GM18951 (cell line): ENCODE results near the gene LDLRAD4.

Experiments used
- POLR2A ChIP-seq: IDR thresholded peaks from 4 replicates; pipeline ENCODE4 v1.6.1; 2011; ENCODE audit warnings: mild to moderate bottlenecking; ENCODE audit not compliant: insufficient read length, insufficient read depth; ENCODE audit errors: extremely low read depth
- in situ Hi-C: fragments of 300-500 bp; cut with MboI; formaldehyde crosslinking; loops from one replicate; pipeline ENCODE4 v1.12.0; 2022; ENCODE audit warnings: low sequenced_read_pairs, mixed read lengths, inconsistent platforms; ENCODE audit not compliant: unreplicated experiment

LDLRAD4 gene

DNA sequence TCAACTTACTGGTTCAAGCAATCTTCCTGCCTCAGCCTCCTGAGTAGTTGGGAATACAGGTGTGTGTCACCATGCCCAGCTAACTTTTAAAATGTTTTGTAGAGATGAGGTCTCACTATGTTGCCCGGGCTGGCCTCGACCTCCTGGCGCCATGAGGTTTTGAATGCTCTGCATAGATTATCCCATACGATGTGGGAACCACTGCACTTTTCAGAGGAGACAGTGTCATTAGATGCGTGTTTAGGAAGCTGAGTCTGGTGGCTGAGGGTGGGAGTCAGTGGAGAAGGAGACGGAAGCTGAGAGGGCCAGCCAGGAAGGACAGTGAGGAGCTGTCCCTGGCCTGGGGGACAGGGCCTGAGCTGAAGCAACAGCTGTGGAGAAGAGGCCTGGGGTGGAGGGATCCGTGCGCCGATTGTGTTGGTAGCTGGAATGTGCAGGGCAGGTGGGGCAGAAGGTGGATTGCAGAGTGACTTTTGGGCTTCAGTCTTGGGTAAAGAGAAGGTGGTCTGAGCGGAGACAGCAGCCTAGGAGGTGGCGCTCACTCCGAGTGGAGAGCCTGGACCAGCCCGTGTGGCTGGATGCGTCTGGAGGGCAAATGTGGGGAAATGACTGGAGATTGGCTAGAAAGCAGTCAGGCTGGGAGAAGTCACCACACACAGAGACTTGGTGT, 68.0 kb downstream of the LDLRAD4 start:
- in situ Hi-C loops, result no loop called here
- no peak for TF ChIP-seq POLR2A

DNA sequence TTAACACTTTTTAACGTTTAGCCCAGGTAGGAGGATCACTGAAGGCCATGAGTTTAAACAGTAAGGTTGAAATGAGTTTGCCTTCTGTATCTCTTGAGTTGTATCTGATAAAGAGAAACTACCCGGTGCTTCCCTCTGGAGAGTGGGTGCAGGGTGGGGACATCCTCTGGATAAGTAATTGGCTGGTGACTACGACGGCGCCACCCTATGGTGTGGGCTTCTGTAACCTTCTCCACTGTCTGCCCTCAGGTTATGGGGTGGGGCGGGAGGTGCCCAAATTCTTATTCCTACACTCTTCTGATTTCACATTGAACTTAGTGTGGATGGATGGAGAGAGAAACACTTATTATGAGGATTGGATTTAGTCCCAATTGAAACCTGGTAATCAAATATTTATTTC, 68.8 kb downstream of the LDLRAD4 start:
- in situ Hi-C loops, result no loop called here
- TF ChIP-seq POLR2A, result no peak

DNA sequence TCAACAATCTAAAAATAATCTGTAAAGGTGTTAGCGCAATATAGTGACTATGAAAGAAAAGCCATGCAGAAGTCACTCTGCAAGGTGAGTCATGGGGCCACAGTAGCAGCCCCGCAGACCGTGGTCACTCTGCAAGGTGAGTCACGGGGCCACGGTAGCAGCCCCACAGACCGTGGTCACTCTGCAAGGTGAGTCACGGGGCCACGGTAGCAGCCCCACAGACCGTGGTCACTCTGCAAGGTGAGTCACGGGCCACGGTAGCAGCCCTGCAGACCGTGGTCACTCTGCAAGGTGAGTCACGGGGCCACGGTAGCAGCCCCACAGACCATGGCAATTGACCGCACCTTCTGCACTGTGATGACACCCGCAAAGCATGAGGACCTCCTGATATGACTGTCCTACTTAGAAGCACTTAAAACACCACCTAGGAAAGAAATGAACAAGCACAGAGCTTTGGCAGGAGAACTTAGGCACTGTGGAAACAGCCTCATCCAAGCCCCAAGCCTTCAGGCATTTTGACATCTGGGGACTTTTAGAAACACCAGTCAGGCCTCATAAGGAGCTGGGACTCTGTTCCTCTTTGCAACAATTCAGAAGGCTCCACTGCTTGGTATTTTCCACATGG, 70.1 kb downstream of the LDLRAD4 start:
- in situ Hi-C loops, result no loop called here
- TF ChIP-seq POLR2A, result no peak

GRCh38 chr18:13289481-13290205, 71.1 kb downstream of the LDLRAD4 start:
- TF ChIP-seq POLR2A, result no peak
- in situ Hi-C loops, result no loop called here

DNA sequence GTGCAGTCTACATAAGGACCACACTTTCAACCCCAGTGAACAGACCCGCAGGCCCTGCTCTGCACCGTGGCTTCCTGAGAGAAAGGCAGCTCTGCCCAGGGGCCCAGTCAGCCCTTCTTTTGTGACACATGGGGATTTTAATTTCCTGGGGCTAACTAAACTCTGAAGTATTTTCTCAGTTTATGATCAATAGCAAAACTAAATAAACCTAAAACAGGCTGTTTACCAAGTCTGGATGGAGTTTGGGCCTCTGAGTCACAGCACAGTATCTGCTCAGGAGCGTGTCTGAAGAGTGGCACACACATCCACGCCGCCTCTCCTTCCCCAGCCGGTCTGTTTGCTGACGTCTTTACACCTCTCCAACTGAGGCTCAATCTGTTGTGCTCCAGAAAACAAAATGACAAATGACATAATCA, 72.3 kb downstream of the LDLRAD4 start:
- TF ChIP-seq POLR2A, result no peak
- in situ Hi-C loops, result no loop called here

DNA sequence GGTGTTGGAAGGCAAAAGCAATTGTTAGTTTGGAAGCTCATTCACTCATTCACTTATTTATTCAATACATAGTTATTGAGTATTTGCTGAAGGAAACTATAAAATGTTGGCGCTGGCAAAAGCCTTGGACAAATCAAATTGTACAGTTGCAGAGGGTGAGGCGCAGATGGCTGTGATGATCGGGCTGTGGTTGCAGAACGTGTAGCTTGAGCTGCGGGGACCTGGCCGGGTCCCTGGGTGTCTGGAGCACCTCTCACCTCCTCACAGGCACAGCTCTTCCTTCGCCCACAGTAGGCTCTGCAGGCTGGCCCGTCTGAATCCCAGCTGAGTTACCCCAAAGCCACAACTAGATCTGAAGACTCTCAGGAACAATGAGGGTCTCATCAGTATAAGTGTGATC, 72.7 kb downstream of the LDLRAD4 start:
- in situ Hi-C loops, result no loop called here
- no peak for TF ChIP-seq POLR2A

DNA sequence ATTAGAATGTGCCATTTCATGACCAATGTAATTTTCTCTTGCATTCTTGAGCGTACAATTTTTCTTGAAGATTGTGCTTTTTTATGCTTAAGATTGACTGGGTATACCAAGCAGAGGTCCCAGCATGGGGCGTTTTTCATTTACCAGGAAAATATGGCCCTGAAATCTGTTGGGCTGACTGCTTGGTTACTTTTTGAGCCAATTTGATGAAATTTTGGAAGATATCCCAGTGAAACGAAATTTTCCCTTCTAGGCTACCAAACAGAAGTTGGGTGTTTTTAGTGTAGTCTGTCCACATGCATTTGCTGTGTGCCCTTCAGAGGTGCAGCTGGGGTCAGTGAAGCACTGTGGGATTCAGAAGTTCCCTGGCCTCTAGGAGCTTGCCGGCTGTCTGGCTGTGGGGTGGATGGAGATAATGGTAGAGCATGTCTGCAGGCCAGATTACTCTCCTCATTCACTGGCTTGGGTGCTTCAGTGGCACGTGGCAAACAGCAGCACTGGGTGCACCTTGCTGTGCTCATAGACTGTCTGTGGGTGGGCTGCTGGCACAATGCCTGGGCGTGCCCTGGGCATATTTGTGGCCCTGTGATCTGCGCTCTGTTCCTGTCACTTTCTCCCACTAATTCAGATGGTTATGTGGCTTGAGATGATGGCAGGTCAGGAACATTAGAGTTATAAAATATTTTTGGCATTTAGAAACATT, 73.3 kb downstream of the LDLRAD4 start:
- in situ Hi-C loops, result no loop called here
- TF ChIP-seq POLR2A, result no peak

DNA sequence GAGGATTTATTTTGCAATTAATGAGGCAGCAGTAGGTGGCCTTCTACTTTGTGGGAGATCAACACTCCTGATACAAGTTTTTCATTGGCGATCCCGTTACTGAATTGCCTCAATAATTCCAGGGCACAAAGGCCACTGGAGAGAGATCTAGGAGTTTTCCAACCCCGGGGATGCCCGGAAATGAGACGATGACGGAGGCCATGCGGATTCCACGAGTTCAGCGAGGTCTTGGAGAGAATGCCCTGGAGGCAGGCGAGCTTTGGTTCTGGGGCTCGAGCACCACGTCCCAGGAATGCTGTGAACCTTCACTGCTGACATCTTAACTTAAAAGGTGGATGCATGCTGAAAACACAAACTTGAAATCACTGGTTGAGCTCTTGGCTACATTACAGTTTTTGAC, 74.2 kb downstream of the LDLRAD4 start:
- in situ Hi-C loops, result no loop called here

GRCh38 chr18:13294309-13294708, 75.7 kb downstream of the LDLRAD4 start:
- in situ Hi-C loops, result no loop called here
- TF ChIP-seq POLR2A, result no peak

More for the DNA sequence above, 74.2 kb downstream of the LDLRAD4 start:
- no peak for TF ChIP-seq POLR2A

- in situ Hi-C loops, result no loop called here
- TF ChIP-seq POLR2A, result no peak
Measured at GRCh38 chr18:13295894-13296293, 77.3 kb downstream of the LDLRAD4 start.

DNA sequence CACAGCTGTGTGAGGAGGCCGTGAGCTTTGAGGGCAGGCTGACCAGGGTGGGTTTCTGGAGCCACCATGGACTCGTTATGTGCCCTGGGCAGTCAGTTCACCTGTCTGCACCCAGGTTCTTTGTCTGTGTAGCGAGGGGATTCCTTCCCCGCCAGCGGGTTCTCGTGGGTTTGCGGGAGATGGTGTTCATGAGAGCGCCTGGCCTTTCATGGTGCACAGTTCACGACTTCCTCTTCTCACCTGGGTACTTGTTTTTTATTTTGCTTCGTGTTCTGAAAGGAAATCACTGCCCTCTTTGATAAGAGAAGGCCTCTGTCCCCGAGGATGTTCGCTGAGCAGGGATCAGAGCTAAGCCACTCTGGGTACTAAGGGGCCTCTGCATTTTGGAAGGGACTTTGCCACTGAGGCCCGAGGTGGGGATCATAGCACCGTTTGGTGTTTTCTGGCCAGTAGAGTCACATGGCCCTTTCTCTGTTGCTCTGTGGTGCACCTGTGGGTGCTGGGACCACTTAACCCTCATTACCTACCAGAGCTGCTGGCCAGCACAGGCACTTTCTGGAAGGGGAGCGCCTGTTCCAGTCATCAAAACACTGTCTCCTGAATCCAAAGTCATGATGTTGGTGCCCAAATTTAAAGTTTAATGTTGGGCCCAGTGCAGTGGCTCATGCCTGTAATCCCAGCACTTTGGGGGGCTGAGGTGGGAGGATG, 78.5 kb downstream of the LDLRAD4 start:
- TF ChIP-seq POLR2A, result no peak
- in situ Hi-C loops, result no loop called here

DNA sequence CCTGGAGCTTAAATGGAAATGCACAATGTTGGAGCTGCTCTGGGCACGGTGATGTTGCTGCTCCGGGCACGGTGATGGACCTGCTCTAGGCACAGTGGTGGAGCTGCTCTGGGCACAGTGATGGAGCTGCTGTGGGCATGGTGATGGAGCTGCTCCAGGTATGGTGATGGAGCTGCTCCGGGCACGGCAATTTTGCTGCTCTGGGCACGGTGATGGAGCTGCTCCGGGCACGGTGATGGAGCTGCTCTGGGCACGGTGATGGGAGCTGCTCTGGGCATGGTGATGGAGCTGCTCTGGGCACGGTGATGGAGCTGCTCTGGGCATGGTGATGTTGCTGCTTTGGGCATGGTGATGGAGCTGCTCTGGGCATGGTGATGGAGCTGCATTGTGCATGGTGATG, 79.7 kb downstream of the LDLRAD4 start:
- in situ Hi-C loops, result no loop called here
- TF ChIP-seq POLR2A, result no peak

GRCh38 chr18:13300029-13300428, 81.5 kb downstream of the LDLRAD4 start:
- TF ChIP-seq POLR2A, result no peak
- in situ Hi-C loops, result loop anchor here (25.0 kb wide), 1 partner anchor 1762 kb away; no protein-coding TSS in a partner anchor
